SH-SY5Y (cell line): ENCODE data around the gene DNAJC16.

Experiments used
- GATA2 ChIP-seq: IDR thresholded peaks from 2 replicates; pipeline ENCODE4 v1.6.1; 2011; ENCODE audit warnings: mild to moderate bottlenecking, low read depth, low read length
- GATA3 ChIP-seq: IDR thresholded peaks from 2 replicates; pipeline ENCODE4 v1.6.1; 2011; ENCODE audit warnings: low read depth, mild to moderate bottlenecking, low read length, moderate library complexity

DNA sequence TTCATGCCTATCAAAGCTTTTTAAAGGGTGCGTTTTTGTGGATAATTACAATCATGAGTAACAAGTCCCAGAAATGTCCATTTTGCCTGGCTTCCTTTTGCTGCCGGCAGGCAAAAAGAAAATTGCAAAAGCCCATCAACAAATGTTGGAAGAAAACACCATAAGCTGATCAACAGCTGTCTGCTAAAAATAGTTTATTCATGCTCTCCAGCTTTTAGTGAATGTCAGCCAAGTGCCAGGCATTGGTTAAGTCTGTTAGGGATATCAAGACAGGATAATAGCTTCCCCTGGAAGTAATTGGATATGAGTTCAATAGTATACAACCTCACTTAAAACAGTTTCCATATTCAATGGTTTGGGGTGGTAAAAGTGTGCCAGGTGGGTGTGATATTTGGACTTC, 71.8 kb downstream of the DNAJC16 start:
- no peak for TF ChIP-seq GATA2
- no peak for TF ChIP-seq GATA3
